Measurements from ENCODE around the gene ZSCAN30.

Gene ZSCAN30

GRCh38 chr18:35264409-35264808, 25.6 kb downstream of the ZSCAN30 start:
- Mint-ChIP-seq H3K27me3 (no peaks in the 10 kb centered on the region), H3K36me3 (ENCODE audit: low read depth) (peaks cover 59% of the 10 kb centered on the region), H3K9me3 (peaks cover 23% of the 10 kb centered on the region), H3K4me3 (no peak overlapping the region), H3K4me1 (ENCODE audit: low read depth) (peaks cover 23% of the 10 kb centered on the region), H3K27ac (no peak overlapping the region)
- DNase-seq, result no peak

- Mint-ChIP-seq H3K9me3 (peaks cover 24% of the 10 kb centered on the region), H3K27ac (no peak overlapping the region), H3K36me3 (ENCODE audit: low read depth) (peaks cover 87% of the 10 kb centered on the region), H3K4me3 (no peak overlapping the region), H3K4me1 (ENCODE audit: low read depth) (no peaks in the 10 kb centered on the region), H3K27me3 (no peaks in the 10 kb centered on the region)
- DNase-seq, result no peak
Observed at GRCh38 chr18:35256947-35257346, 33.1 kb downstream of the ZSCAN30 start.

GRCh38 chr18:35253655-35254287, 36.3 kb downstream of the ZSCAN30 start:
- H3K4me3 Mint-ChIP-seq, result no peak overlapping the region
- no peaks in the 10 kb centered on the region for H3K27me3 Mint-ChIP-seq
- peaks cover 89% of the 10 kb centered on the region for H3K36me3 Mint-ChIP-seq (ENCODE audit: low read depth)
- H3K9me3 Mint-ChIP-seq, result peaks cover 30% of the 10 kb centered on the region
- no peak overlapping the region for H3K27ac Mint-ChIP-seq
- no peaks in the 10 kb centered on the region for H3K4me1 Mint-ChIP-seq (ENCODE audit: low read depth)
- no peak for DNase-seq

- Mint-ChIP-seq H3K4me3 (no peak overlapping the region), H3K36me3 (ENCODE audit: low read depth) (peaks cover 91% of the 10 kb centered on the region), H3K27ac (no peak overlapping the region), H3K27me3 (no peaks in the 10 kb centered on the region), H3K4me1 (ENCODE audit: low read depth) (no peaks in the 10 kb centered on the region), H3K9me3 (peaks cover 34% of the 10 kb centered on the region)
- DNase-seq, result no peak
Observed at GRCh38 chr18:35252466-35252865, 37.6 kb downstream of the ZSCAN30 start.

GRCh38 chr18:35248429-35248828, 41.6 kb downstream of the ZSCAN30 start:
- peaks cover 97% of the 10 kb centered on the region for H3K36me3 Mint-ChIP-seq (ENCODE audit: low read depth)
- H3K27ac Mint-ChIP-seq, result no peak overlapping the region
- no peak overlapping the region for H3K4me3 Mint-ChIP-seq
- no peak for DNase-seq
- peaks cover 20% of the 10 kb centered on the region for H3K4me1 Mint-ChIP-seq (ENCODE audit: low read depth)
- H3K27me3 Mint-ChIP-seq, result no peaks in the 10 kb centered on the region
- peaks cover 52% of the 10 kb centered on the region for H3K9me3 Mint-ChIP-seq

GRCh38 chr18:35247412-35248249, 42.4 kb downstream of the ZSCAN30 start:
- H3K4me1 Mint-ChIP-seq (ENCODE audit: low read depth), result peaks cover 25% of the 10 kb centered on the region
- H3K9me3 Mint-ChIP-seq, result peaks cover 44% of the 10 kb centered on the region
- peaks cover 97% of the 10 kb centered on the region for H3K36me3 Mint-ChIP-seq (ENCODE audit: low read depth)
- no peak overlapping the region for H3K4me3 Mint-ChIP-seq
- no peak overlapping the region for H3K27ac Mint-ChIP-seq
- DNase-seq, result no peak
- H3K27me3 Mint-ChIP-seq, result no peaks in the 10 kb centered on the region

- peaks cover 41% of the 10 kb centered on the region for H3K9me3 Mint-ChIP-seq
- peaks cover 32% of the 10 kb centered on the region for H3K4me1 Mint-ChIP-seq (ENCODE audit: low read depth)
- H3K27ac Mint-ChIP-seq, result no peak overlapping the region
- DNase-seq, result no peak
- H3K27me3 Mint-ChIP-seq, result no peaks in the 10 kb centered on the region
- H3K36me3 Mint-ChIP-seq (ENCODE audit: low read depth), result peaks cover 96% of the 10 kb centered on the region
- no peak overlapping the region for H3K4me3 Mint-ChIP-seq
Observed at GRCh38 chr18:35246831-35247230, 43.2 kb downstream of the ZSCAN30 start.

GRCh38 chr18:35245719-35246317, 44.2 kb downstream of the ZSCAN30 start:
- DNase-seq, result no peak
- Mint-ChIP-seq H3K36me3 (ENCODE audit: low read depth) (peaks cover 95% of the 10 kb centered on the region), H3K27me3 (no peaks in the 10 kb centered on the region), H3K4me1 (ENCODE audit: low read depth) (peaks cover 32% of the 10 kb centered on the region), H3K9me3 (peaks cover 40% of the 10 kb centered on the region), H3K4me3 (no peak overlapping the region), H3K27ac (no peak overlapping the region)

- H3K4me3 Mint-ChIP-seq, result no peak overlapping the region
- H3K36me3 Mint-ChIP-seq (ENCODE audit: low read depth), result peaks cover 88% of the 10 kb centered on the region
- peaks cover 36% of the 10 kb centered on the region for H3K4me1 Mint-ChIP-seq (ENCODE audit: low read depth)
- no peaks in the 10 kb centered on the region for H3K27me3 Mint-ChIP-seq
- H3K9me3 Mint-ChIP-seq, result peaks cover 35% of the 10 kb centered on the region
- H3K27ac Mint-ChIP-seq, result no peak overlapping the region
- no peak for DNase-seq
Observed at GRCh38 chr18:35244671-35245070, 45.4 kb downstream of the ZSCAN30 start.

- no peak overlapping the region for H3K27ac Mint-ChIP-seq
Observed at GRCh38 chr18:35242426-35242825, 47.6 kb downstream of the ZSCAN30 start.

GRCh38 chr18:35241448-35241804, 48.6 kb downstream of the ZSCAN30 start:
- peaks cover 40% of the 10 kb centered on the region for H3K4me1 Mint-ChIP-seq (ENCODE audit: low read depth)
- peak overlapping the region; percentile 93 for H3K4me3 Mint-ChIP-seq
- peaks cover 58% of the 10 kb centered on the region for H3K36me3 Mint-ChIP-seq (ENCODE audit: low read depth)
- DNase-seq, result no peak
- peaks cover 26% of the 10 kb centered on the region for H3K9me3 Mint-ChIP-seq
- no peaks in the 10 kb centered on the region for H3K27me3 Mint-ChIP-seq
- H3K27ac Mint-ChIP-seq, result peak overlapping the region; percentile 99

More at GRCh38 chr18:35242426-35242825, 47.6 kb downstream of the ZSCAN30 start:
- peaks cover 68% of the 10 kb centered on the region for H3K36me3 Mint-ChIP-seq (ENCODE audit: low read depth)
- H3K27me3 Mint-ChIP-seq, result no peaks in the 10 kb centered on the region
- no peak for DNase-seq
- H3K4me3 Mint-ChIP-seq, result peak overlapping the region; percentile 93
- peaks cover 40% of the 10 kb centered on the region for H3K4me1 Mint-ChIP-seq (ENCODE audit: low read depth)
- peaks cover 31% of the 10 kb centered on the region for H3K9me3 Mint-ChIP-seq

GRCh38 chr18:35240664-35241447, 49.2 kb downstream of the ZSCAN30 start, which contains the start of gene ZNF397:
ZNF397 (plus strand) TSS chr18:35241034; CDS start chr18:35242471, 1,437 bp downstream.
- peaks cover 21% of the 10 kb centered on the region for H3K9me3 Mint-ChIP-seq
- peaks cover 39% of the 10 kb centered on the region for H3K4me1 Mint-ChIP-seq (ENCODE audit: low read depth)
- H3K36me3 Mint-ChIP-seq (ENCODE audit: low read depth), result peaks cover 52% of the 10 kb centered on the region
- H3K27ac Mint-ChIP-seq, result peak within 1 kb of the TSS; percentile 99
- no peaks in the 10 kb centered on the region for H3K27me3 Mint-ChIP-seq
- DNase-seq, result peak; percentile 96
- peak within 1 kb of the TSS; percentile 93 for H3K4me3 Mint-ChIP-seq

GRCh38 chr18:35239314-35239713, 50.7 kb downstream of the ZSCAN30 start:
- no peak overlapping the region for H3K4me3 Mint-ChIP-seq
- H3K27ac Mint-ChIP-seq, result no peak overlapping the region
- no peaks in the 10 kb centered on the region for H3K27me3 Mint-ChIP-seq

More at GRCh38 chr18:35239314-35239713, 50.7 kb downstream of the ZSCAN30 start:
- Mint-ChIP-seq H3K36me3 (ENCODE audit: low read depth) (peaks cover 37% of the 10 kb centered on the region), H3K9me3 (peaks cover 7% of the 10 kb centered on the region), H3K4me1 (ENCODE audit: low read depth) (peaks cover 29% of the 10 kb centered on the region)
- DNase-seq, result no peak
